Adrenal gland (tissue), 5 donors: ENCODE data around the gene KLF7.

Source experiments
- CTCF ChIP-seq, 6 experiments: fragments of 450-650 bp in 4 of 6; fragments of 200-600 bp in 2 of 6; sonication (generic) in 1 of 6; IDR thresholded peaks; 1 replicate in 5 of 6; 2 replicates in 1 of 6; pipeline versions ENCODE4 v1.5.1 to v1.8.0; 2016 to 2021; ENCODE audit warnings: antibody characterized with exemption in 6 of 6, mild to moderate bottlenecking in 2 of 6, moderate library complexity in 1 of 6
- POLR2A ChIP-seq, 2 donors: fragments of 450-650 bp; IDR thresholded peaks; one replicate each; pipeline ENCODE4 v1.6.1; 2017; ENCODE audit warnings: antibody characterized with exemption in 2 of 2, mild to moderate bottlenecking in 2 of 2, moderate library complexity in 1 of 2
- donor health status: DM: no; HTN: no; CAD: no.

- TF ChIP-seq CTCF (IDR thresholded peaks at IDR 0.05) (no peak), POLR2A (IDR thresholded peaks at IDR 0.05) (no peak)
Observed at GRCh38 chr2:207215308-207215707, 49.6 kb upstream of the KLF7 start.
